SKM-1 (cell line): ENCODE measurements around the gene FBXL14.

Source experiments
- DNase-seq: peaks from one replicate; lab custom pipeline; 2025; ENCODE audit not compliant: unreplicated experiment; lab: John Stamatoyannopoulos, UW

The FBXL14 gene

GRCh38 chr12:1594261-1595025 is at the start of gene FBXL14:
Gene FBXL14 (minus strand): TSS chr12:1594581. CDS start chr12:1594066, 515 bp downstream.
- DNase-seq, result no peak

GRCh38 chr12:1643905-1644533 is 49.6 kb upstream of the FBXL14 start:
- DNase-seq, result no peak

- DNase-seq, result no peak
Measured at GRCh38 chr12:1643043-1643442, 48.7 kb upstream of the FBXL14 start.

- no peak for DNase-seq
Measured at GRCh38 chr12:1642513-1642912, 48.1 kb upstream of the FBXL14 start.

GRCh38 chr12:1640328-1641234 is 46.2 kb upstream of the FBXL14 start:
- DNase-seq, result no peak

GRCh38 chr12:1639538-1639937 is 45.2 kb upstream of the FBXL14 start:
- DNase-seq, result no peak

- DNase-seq, result no peak
Measured at GRCh38 chr12:1638203-1638602, 43.8 kb upstream of the FBXL14 start.

GRCh38 chr12:1635301-1636095 is 41.1 kb upstream of the FBXL14 start:
- no peak for DNase-seq

GRCh38 chr12:1634590-1635191 is 40.3 kb upstream of the FBXL14 start:
- no peak for DNase-seq

- no peak for DNase-seq
Measured at GRCh38 chr12:1634149-1634548, 39.8 kb upstream of the FBXL14 start.

- DNase-seq, result no peak
Measured at GRCh38 chr12:1633459-1633858, 39.1 kb upstream of the FBXL14 start.

GRCh38 chr12:1632702-1633101 is 38.3 kb upstream of the FBXL14 start:
- DNase-seq, result no peak

- DNase-seq, result no peak
Measured at GRCh38 chr12:1630827-1631591, 36.6 kb upstream of the FBXL14 start.

GRCh38 chr12:1630133-1630826 is 35.9 kb upstream of the FBXL14 start:
- no peak for DNase-seq

GRCh38 chr12:1629338-1630132 is 35.2 kb upstream of the FBXL14 start:
- no peak for DNase-seq

- DNase-seq, result no peak
Measured at GRCh38 chr12:1628666-1629337, 34.4 kb upstream of the FBXL14 start, which contains the start of gene WNT5B. Gene WNT5B (plus strand): TSS chr12:1629231. CDS start chr12:1631355, 2,124 bp downstream.

GRCh38 chr12:1622406-1622805 is 28.0 kb upstream of the FBXL14 start:
- no peak for DNase-seq

GRCh38 chr12:1620092-1620491 is 25.7 kb upstream of the FBXL14 start:
- DNase-seq, result no peak
